Stimulated activated CD4-positive, alpha-beta T cell treated with anti-CD3 and anti-CD28 coated beads, Interleukin-2, amount 100 ng/mL, for 24 hours (primary cell): ENCODE measurements around the gene DMBT1.
A peak's percentile ranks its signal among the peaks of the same experiment; 100 is the strongest.

Experiments
- DNase-seq, 2 donors: peaks; one replicate each; pipeline ENCODE4 v3.0.0-alpha.2; 2020

DMBT1 gene

GRCh38 chr10:122648599-122649428 is 88.3 kb downstream of the DMBT1 start:
- peak; percentile 20 to 46 for DNase-seq

GRCh38 chr10:122649903-122650302 is 89.3 kb downstream of the DMBT1 start:
- DNase-seq = no peak

GRCh38 chr10:122650331-122650730 is 89.8 kb downstream of the DMBT1 start:
- DNase-seq = no peak

- DNase-seq = no peak
These were observed 95.2 kb downstream of the DMBT1 start for GRCh38 chr10:122655524-122656307.

GRCh38 chr10:122656308-122656705 is 95.8 kb downstream of the DMBT1 start:
- no peak for DNase-seq

GRCh38 chr10:122656741-122657140 is 96.2 kb downstream of the DMBT1 start:
- no peak for DNase-seq

GRCh38 chr10:122657255-122657654 is 96.7 kb downstream of the DMBT1 start:
- no peak for DNase-seq

- no peak for DNase-seq
These were observed 97.2 kb downstream of the DMBT1 start for GRCh38 chr10:122657729-122658128.

- no peak for DNase-seq
These were observed 97.9 kb downstream of the DMBT1 start for GRCh38 chr10:122658356-122659049.

- DNase-seq = no peak
These were observed 98.6 kb downstream of the DMBT1 start for GRCh38 chr10:122659126-122659525.

GRCh38 chr10:122659651-122660050 is 99.1 kb downstream of the DMBT1 start:
- no peak for DNase-seq

- DNase-seq = no peak
These were observed 100.1 kb downstream of the DMBT1 start for GRCh38 chr10:122660696-122661095.

GRCh38 chr10:122662231-122662630 is 101.7 kb downstream of the DMBT1 start:
- DNase-seq = no peak

- no peak for DNase-seq
These were observed 103.1 kb downstream of the DMBT1 start for GRCh38 chr10:122663516-122664130.

GRCh38 chr10:122664501-122664900 is 103.9 kb downstream of the DMBT1 start:
- DNase-seq = no peak

- no peak for DNase-seq
These were observed 104.8 kb downstream of the DMBT1 start for GRCh38 chr10:122665329-122665860.

- no peak for DNase-seq
These were observed 105.4 kb downstream of the DMBT1 start for GRCh38 chr10:122665946-122666345.

- no peak for DNase-seq
These were observed 108.5 kb downstream of the DMBT1 start for GRCh38 chr10:122669045-122669444.

GRCh38 chr10:122669842-122670241 is 109.3 kb downstream of the DMBT1 start:
- DNase-seq = no peak

GRCh38 chr10:122671355-122671754 is 110.8 kb downstream of the DMBT1 start:
- DNase-seq = no peak

- no peak for DNase-seq
These were observed 112.1 kb downstream of the DMBT1 start for GRCh38 chr10:122672655-122673054.

- DNase-seq = no peak
These were observed 112.7 kb downstream of the DMBT1 start for GRCh38 chr10:122673269-122673668.

GRCh38 chr10:122673731-122674130 is 113.2 kb downstream of the DMBT1 start:
- no peak for DNase-seq
